ENCODE measurements around the gene MCEMP1. TPM values are rescaled to one million over a fixed set of nuclear protein-coding genes. Genes with fewer than 3 reads are reported as not detected.
A peak's percentile ranks its signal among the peaks of the same experiment; 100 is the strongest.

MCEMP1 gene
- total and polyA plus RNA-seq, 2 of the 13 experiments (the other 11 are each of a cell fraction or from before 2014, with no cell fraction given): not detected

DNA sequence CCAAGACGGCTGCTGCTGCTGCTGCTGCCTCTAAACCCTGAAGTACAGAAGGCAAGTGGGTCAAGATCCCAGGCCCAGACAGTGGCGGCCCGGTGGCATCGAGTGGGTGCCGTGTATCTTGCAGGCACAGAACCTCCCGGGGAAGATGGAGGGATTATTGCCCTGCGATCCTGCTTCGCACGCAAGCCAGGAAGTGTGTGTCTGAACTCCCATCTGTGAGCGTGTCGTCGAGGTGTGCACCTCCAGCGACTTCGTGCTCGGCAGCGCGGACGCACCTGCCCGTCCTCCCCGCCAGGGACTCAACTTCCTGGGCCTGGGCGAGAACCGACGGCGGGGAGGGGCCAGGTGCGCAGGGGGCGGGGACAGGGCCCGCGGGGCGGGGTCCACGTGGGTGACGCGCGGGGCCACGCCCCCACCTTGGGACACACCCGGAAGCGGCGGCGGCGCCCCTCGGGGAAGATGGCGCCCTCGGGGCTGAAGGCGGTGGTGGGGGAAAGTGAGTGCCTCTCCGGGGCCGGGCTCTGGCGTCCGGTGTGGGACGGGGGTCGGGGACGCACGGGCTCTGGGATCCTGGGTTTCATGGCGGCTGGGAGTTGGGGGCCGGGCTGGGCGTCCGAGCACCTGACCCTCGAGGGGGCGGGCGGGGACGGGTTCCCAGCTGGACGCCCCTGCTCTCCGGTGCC, 40.1 kb upstream of the MCEMP1 start, which contains the start of gene STXBP2 (continued):
- TF ChIP-seq ASH2L (IDR thresholded peaks at IDR 0.05; ENCODE audit: insufficient read length, low read depth, low read length): no peak
- no peak for TF ChIP-seq PRPF4 (IDR thresholded peaks at IDR 0.05; ENCODE audit: low read depth, low read length, poor library complexity, severe bottlenecking)
- TF ChIP-seq, protein P1, sequence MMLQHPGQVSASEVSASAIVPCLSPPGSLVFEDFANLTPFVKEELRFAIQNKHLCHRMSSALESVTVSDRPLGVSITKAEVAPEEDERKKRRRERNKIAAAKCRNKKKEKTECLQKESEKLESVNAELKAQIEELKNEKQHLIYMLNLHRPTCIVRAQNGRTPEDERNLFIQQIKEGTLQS (CRISPR knock-in tag; IDR thresholded peaks at IDR 0.05): no peak
- no peak for TF ChIP-seq ZNF781 (CRISPR knock-in tag; IDR thresholded peaks at IDR 0.05; ENCODE audit: borderline replicate concordance, not compliant biosample characterization)
- TF ChIP-seq NR2F1 (CRISPR knock-in tag; IDR thresholded peaks at IDR 0.05): no peak
- TF ChIP-seq ZNF430 (CRISPR knock-in tag; IDR thresholded peaks at IDR 0.05): 0 out of 2 replicates have a peak, but pooled peaks have one; percentile 25
- TF ChIP-seq RAD21 (CRISPR knock-in tag; IDR thresholded peaks at IDR 0.05): no peak
- peak; percentile 83; the same call in 1 of the 2 replicates for TF ChIP-seq RFXAP (CRISPR knock-in tag; IDR thresholded peaks at IDR 0.05; ENCODE audit: borderline replicate concordance)
- no peak for TF ChIP-seq ZBTB7A (CRISPR knock-in tag; IDR thresholded peaks at IDR 0.05)
- TF ChIP-seq KLF6 (CRISPR knock-in tag; IDR thresholded peaks at IDR 0.05): no peak
- TF ChIP-seq, protein P2, sequence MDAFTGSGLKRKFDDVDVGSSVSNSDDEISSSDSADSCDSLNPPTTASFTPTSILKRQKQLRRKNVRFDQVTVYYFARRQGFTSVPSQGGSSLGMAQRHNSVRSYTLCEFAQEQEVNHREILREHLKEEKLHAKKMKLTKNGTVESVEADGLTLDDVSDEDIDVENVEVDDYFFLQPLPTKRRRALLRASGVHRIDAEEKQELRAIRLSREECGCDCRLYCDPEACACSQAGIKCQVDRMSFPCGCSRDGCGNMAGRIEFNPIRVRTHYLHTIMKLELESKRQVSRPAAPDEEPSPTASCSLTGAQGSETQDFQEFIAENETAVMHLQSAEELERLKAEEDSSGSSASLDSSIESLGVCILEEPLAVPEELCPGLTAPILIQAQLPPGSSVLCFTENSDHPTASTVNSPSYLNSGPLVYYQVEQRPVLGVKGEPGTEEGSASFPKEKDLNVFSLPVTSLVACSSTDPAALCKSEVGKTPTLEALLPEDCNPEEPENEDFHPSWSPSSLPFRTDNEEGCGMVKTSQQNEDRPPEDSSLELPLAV (CRISPR knock-in tag; conservative IDR thresholded peaks at IDR 0.05; ENCODE audit: low read depth): no peak
- TF ChIP-seq ZNF251 (CRISPR knock-in tag; IDR thresholded peaks at IDR 0.05): peak; percentile 51; the same call in 1 of the 2 replicates
- no peak for TF ChIP-seq NFE2L2 (IDR thresholded peaks at IDR 0.05; ENCODE audit: low read length)
- no peak for TF ChIP-seq ZNF496 (CRISPR knock-in tag; IDR thresholded peaks at IDR 0.05; ENCODE audit: insufficient replicate concordance)
- peak; percentile 74; the same call in 1 of the 2 replicates for TF ChIP-seq ZFYVE20 (CRISPR knock-in tag; IDR thresholded peaks at IDR 0.05; ENCODE audit: borderline replicate concordance, low read depth)
- no peak for TF ChIP-seq RAD51 (IDR thresholded peaks at IDR 0.05; ENCODE audit: borderline replicate concordance)
- peak; percentile 78 for TF ChIP-seq ZNF605 (CRISPR knock-in tag; IDR thresholded peaks at IDR 0.05)
- no peak for TF ChIP-seq ISL2 (CRISPR knock-in tag; IDR thresholded peaks at IDR 0.05)
- TF ChIP-seq, protein P3, sequence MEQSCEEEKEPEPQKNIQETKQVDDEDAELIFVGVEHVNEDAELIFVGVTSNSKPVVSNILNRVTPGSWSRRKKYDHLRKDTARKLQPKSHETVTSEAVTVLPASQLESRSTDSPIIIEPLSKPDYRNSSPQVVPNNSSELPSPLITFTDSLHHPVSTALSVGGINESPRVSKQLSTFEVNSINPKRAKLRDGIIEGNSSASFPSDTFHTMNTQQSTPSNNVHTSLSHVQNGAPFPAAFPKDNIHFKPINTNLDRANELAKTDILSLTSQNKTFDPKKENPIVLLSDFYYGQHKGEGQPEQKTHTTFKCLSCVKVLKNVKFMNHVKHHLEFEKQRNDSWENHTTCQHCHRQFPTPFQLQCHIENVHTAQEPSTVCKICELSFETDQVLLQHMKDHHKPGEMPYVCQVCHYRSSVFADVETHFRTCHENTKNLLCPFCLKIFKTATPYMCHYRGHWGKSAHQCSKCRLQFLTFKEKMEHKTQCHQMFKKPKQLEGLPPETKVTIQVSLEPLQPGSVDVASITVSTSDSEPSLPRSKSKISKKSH (CRISPR knock-in tag; IDR thresholded peaks at IDR 0.05; ENCODE audit: borderline replicate concordance): no peak; the same call in 1 of the 2 replicates
- TF ChIP-seq SIX4 (CRISPR knock-in tag; IDR thresholded peaks at IDR 0.05): no peak; the same call in 1 of the 2 replicates
- no peak for TF ChIP-seq ZMAT3 (CRISPR knock-in tag; conservative IDR thresholded peaks at IDR 0.05)
- no peak for TF ChIP-seq MTF2 (CRISPR knock-in tag; IDR thresholded peaks at IDR 0.05; ENCODE audit: borderline replicate concordance)
- TF ChIP-seq ZNF292 (CRISPR knock-in tag; IDR thresholded peaks at IDR 0.05; ENCODE audit: borderline replicate concordance, low read depth): no peak
- no peak for TF ChIP-seq ZNF562 (CRISPR knock-in tag; IDR thresholded peaks at IDR 0.05; ENCODE audit: borderline replicate concordance)
- TF ChIP-seq, protein P4, sequence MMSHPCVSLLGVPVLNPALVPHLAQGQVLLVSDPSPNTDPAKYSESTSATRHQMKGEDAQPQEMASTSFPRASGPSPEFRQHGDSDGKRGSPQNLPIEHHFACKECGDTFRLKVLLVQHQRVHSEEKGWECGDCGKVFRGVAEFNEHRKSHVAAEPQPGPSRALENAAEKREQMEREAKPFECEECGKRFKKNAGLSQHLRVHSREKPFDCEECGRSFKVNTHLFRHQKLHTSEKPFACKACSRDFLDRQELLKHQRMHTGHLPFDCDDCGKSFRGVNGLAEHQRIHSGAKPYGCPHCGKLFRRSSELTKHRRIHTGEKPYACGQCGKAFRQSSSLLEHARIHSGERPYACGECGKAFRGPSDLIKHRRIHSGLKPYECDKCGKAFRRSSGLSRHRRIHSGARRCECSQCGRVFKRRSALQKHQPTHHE (CRISPR knock-in tag; IDR thresholded peaks at IDR 0.05; ENCODE audit: borderline replicate concordance): 0 out of 2 replicates have a peak, but pooled peaks have one; percentile 51
- no peak for TF ChIP-seq AHR (CRISPR knock-in tag; IDR thresholded peaks at IDR 0.05)

Measured in HepG2 (cell line).